ENCODE data around the gene HACL1.

DNA sequence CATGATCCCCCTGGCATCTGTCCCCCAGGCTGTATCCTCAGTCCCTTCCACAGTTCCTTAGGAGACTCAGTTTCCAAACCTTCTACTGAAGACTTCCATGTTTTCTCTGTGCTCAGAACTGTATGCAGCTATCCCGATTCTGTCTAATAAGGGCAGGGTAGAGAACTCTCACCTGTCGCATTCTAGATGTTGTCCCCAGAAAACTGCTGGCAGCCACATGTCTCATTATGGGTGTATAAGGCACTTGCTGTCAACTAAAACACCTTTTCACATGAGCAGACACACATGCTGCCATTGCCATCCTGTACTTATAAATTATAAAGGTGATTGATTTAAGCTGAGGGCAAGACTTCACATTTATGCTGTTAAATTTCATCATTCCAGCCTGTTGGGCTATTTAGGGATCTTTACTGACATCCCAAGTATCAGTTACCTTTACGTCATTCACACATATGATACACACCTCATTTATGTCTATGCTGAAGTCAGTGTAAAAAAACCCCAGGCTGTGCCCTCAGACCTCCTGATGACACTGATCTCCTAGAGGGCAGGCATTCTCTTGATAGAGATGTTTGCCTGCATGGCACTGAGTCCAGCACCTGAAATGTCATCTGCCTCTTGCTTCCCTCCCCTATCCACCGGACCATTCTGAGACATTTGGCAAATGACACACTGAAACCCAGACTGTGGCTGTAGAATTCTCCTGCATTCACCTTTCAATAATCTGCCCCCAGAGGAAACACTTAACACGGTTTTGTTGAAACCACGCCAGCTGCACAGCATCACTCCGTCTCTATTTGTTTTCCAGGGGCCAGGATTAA is 36.0 kb upstream of the HACL1 start:
- TF ChIP-seq CTCF (IDR thresholded peaks at IDR 0.05): no peak
- TF ChIP-seq ZNF138 (CRISPR knock-in tag; conservative IDR thresholded peaks at IDR 0.05): no peak
- no peak for TF ChIP-seq E2F1 (CRISPR knock-in tag; IDR thresholded peaks at IDR 0.05)
- no peak for TF ChIP-seq ZNF396 (CRISPR knock-in tag; IDR thresholded peaks at IDR 0.05; ENCODE audit: borderline replicate concordance)
- TF ChIP-seq MAX (CRISPR knock-in tag; IDR thresholded peaks at IDR 0.05): no peak
- no peak for TF ChIP-seq E2F5 (CRISPR knock-in tag; IDR thresholded peaks at IDR 0.05)
- no peak for TF ChIP-seq ARID4B (CRISPR knock-in tag; IDR thresholded peaks at IDR 0.05; ENCODE audit: borderline replicate concordance)
- no peak for TF ChIP-seq ESRRA (CRISPR knock-in tag; IDR thresholded peaks at IDR 0.05; ENCODE audit: borderline replicate concordance)
- TF ChIP-seq ZNF219 (CRISPR knock-in tag; IDR thresholded peaks at IDR 0.05; ENCODE audit: borderline replicate concordance): no peak
- TF ChIP-seq RELA (CRISPR knock-in tag; IDR thresholded peaks at IDR 0.05; ENCODE audit: borderline replicate concordance): no peak
- TF ChIP-seq, protein P1, sequence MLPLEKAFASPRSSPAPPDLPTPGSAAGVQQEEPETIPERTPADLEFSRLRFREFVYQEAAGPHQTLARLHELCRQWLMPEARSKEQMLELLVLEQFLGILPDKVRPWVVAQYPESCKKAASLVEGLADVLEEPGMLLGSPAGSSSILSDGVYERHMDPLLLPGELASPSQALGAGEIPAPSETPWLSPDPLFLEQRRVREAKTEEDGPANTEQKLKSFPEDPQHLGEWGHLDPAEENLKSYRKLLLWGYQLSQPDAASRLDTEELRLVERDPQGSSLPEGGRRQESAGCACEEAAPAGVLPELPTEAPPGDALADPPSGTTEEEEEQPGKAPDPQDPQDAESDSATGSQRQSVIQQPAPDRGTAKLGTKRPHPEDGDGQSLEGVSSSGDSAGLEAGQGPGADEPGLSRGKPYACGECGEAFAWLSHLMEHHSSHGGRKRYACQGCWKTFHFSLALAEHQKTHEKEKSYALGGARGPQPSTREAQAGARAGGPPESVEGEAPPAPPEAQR (CRISPR knock-in tag; IDR thresholded peaks at IDR 0.05): no peak
- TF ChIP-seq USF2 (CRISPR knock-in tag; IDR thresholded peaks at IDR 0.05): no peak

Measured in WTC11 (cell line).